Breast epithelium (tissue), 3 donors: ENCODE measurements around the gene C6orf136.

Experiments
- CTCF ChIP-seq, 3 donors: fragments of 450-650 bp; IDR thresholded peaks; one replicate each; pipeline ENCODE4 v1.5.1; 2016 to 2017; ENCODE audit warnings: antibody characterized with exemption in 3 of 3, mild to moderate bottlenecking in 3 of 3, moderate library complexity in 3 of 3
- POLR2A ChIP-seq: fragments of 450-650 bp; IDR thresholded peaks from one replicate; pipeline ENCODE4 v1.6.1; 2016; ENCODE audit warnings: antibody characterized with exemption, mild to moderate bottlenecking, moderate library complexity

- no peak for TF ChIP-seq CTCF (IDR thresholded peaks at IDR 0.05)
- no peak for TF ChIP-seq POLR2A
Observed at GRCh38 chr6:30691208-30691847, 44.4 kb downstream of the C6orf136 start.
